GM12875 (cell line): Measurements from ENCODE around the gene SFXN2.
A peak's percentile ranks its signal among the peaks of the same experiment; 100 is the strongest.

Experiments
- H3K4me3 ChIP-seq: one replicate; pipeline ENCODE4 v1.5.1; 2011; ENCODE audit warnings: low read depth, low read length, control low read depth
- CTCF ChIP-seq: IDR thresholded peaks from 2 replicates; pipeline ENCODE4 v1.5.1; 2011; ENCODE audit warnings: low read depth, mild to moderate bottlenecking, control low read depth, inconsistent platforms, low read length, moderate library complexity, borderline replicate concordance; ENCODE audit not compliant: insufficient read depth

Gene SFXN2

GRCh38 chr10:102701796-102702195 is 12.6 kb upstream of the SFXN2 start:
- TF ChIP-seq CTCF = no peak
- no peak overlapping the region for H3K4me3 ChIP-seq

GRCh38 chr10:102702742-102703141 is 11.7 kb upstream of the SFXN2 start:
- H3K4me3 ChIP-seq = no peak overlapping the region
- no peak for TF ChIP-seq CTCF

GRCh38 chr10:102704915-102705314 is 9.5 kb upstream of the SFXN2 start:
- TF ChIP-seq CTCF = no peak
- no peak overlapping the region for H3K4me3 ChIP-seq

- H3K4me3 ChIP-seq = no peak overlapping the region
- TF ChIP-seq CTCF = no peak
These were observed 8.9 kb upstream of the SFXN2 start for GRCh38 chr10:102705531-102705930.

- TF ChIP-seq CTCF = no peak
These were observed 3.8 kb upstream of the SFXN2 start for GRCh38 chr10:102710609-102711008.

GRCh38 chr10:102712089-102712488 is 2.3 kb upstream of the SFXN2 start:
- no peak for TF ChIP-seq CTCF
- H3K4me3 ChIP-seq = no peak overlapping the region

More at GRCh38 chr10:102710609-102711008, 3.8 kb upstream of the SFXN2 start:
- H3K4me3 ChIP-seq = no peak overlapping the region

GRCh38 chr10:102712843-102713538 is 1.4 kb upstream of the SFXN2 start:
- H3K4me3 ChIP-seq = peak overlapping the region; percentile 89
- no peak for TF ChIP-seq CTCF
